SIG-M5 (cell line): ENCODE results near the gene NLRC5.
"Not testable (repeated sequence)": the region's sequence is repeated elsewhere in the genome, so short reads cannot be mapped to it uniquely, and the experiment has no call there.

Experiments
- DNase-seq: peaks from one replicate; lab custom pipeline; 2025; lab: John Stamatoyannopoulos, UW

NLRC5 gene

GRCh38 chr16:57105184-57105583 is 115.8 kb downstream of the NLRC5 start:
- DNase-seq: no peak

DNA sequence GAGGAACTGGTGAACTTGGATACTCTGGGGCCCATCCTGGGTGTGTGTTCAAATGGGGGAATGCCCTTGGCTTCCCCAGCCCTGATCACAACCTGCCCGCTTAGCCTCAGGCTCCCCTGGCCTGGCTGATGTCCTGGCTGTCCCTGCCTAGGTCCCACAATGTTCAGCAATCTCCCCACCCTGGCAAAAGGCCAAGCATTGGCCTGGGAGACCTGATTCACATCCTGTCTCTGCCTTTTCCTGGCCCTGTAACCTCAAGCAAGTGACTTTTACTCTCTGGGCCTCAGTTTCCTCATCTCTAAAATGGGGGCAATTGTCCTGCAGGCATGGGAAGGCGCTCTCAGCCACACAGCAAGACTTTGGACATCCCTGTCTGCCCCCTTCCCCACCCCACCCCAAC is 117.4 kb downstream of the NLRC5 start:
- no peak for DNase-seq

- DNase-seq: no peak
These were observed 118.1 kb downstream of the NLRC5 start for GRCh38 chr16:57107321-57107922.

- no peak for DNase-seq
These were observed 119.1 kb downstream of the NLRC5 start for GRCh38 chr16:57108432-57108831.

- DNase-seq: not testable (repeated sequence)
These were observed 120.1 kb downstream of the NLRC5 start for GRCh38 chr16:57109259-57110105.

- no peak for DNase-seq
These were observed 121.6 kb downstream of the NLRC5 start for GRCh38 chr16:57110937-57111336.

DNA sequence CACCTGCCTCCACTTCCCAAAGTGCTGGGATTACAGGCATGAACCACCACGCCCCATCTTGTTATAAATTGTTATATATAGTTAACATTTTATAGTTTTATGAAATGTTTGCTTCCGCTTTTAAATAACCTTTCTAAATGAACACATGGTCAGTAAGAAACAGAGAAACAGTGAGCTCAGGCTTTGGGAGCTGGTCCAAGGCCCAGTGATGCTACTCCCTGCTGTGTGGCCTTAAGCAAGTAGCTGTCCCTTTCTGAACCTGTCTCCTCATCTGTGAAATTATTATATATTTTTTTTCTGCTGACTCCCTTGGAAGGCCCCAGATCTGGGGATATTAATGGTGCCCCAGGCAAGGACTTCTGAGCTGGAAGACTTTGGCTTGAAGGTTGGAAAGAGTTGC is 122.1 kb downstream of the NLRC5 start:
- no peak for DNase-seq

GRCh38 chr16:57112403-57113041 is 123.2 kb downstream of the NLRC5 start:
- no peak for DNase-seq

GRCh38 chr16:57113042-57113453 is 123.7 kb downstream of the NLRC5 start:
- no peak for DNase-seq

- no peak for DNase-seq
These were observed 124.3 kb downstream of the NLRC5 start for GRCh38 chr16:57113664-57114063.

DNA sequence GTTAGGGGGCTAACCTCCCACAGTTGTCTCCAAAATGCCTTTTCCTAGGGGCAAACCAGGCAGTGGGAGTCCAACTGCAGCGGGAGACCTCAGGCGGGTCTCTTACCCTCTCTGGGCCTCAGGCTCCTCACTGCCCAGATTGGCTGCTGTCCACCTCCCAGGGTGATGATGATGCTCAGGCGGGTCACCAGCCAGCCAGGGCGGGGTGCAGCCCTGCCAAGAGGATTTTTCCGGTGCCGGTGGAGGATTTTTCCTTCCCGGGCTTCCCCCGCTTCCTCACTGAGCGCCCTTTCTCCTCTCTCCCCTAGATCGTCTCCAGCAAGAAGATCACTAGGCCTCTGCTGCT is 125.8 kb downstream of the NLRC5 start:
- no peak for DNase-seq

- no peak for DNase-seq
These were observed 126.3 kb downstream of the NLRC5 start for GRCh38 chr16:57115514-57116182.

DNA sequence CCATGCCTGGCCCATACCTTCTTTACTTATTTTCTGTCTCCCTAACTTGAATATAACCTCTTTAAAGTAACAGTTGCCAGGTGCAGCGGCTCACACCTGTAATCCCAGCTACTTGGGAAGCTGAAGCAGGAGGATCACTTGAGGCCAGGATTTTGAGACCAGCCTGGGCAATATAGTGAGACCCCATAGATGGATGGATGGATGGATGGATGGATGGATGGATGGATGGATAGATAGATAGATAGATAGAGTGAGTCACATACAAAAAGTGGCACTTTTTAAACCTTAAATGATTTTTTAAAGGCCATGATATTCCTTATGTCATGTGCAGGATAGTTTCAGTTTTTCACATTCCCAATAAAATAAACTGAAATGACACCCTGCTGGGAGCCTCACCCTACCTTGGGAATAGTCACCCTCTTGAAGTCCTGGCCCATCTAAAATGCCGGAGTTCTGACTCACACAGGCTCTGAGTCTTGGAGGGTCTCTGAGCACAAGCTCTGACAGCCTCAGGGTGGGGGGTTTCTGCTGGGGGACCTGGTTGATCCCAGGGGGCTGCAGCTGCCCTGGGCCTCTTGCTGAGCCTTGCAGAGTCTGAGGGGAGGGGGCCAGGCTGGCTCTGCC is 129.2 kb downstream of the NLRC5 start:
- DNase-seq: no peak

GRCh38 chr16:57123216-57123973 is 134.0 kb downstream of the NLRC5 start:
- no peak for DNase-seq

GRCh38 chr16:57123974-57124674 is 134.8 kb downstream of the NLRC5 start:
- no peak for DNase-seq

GRCh38 chr16:57125376-57125775 is 136.0 kb downstream of the NLRC5 start:
- DNase-seq: no peak

GRCh38 chr16:57125969-57126368 is 136.6 kb downstream of the NLRC5 start:
- no peak for DNase-seq

DNA sequence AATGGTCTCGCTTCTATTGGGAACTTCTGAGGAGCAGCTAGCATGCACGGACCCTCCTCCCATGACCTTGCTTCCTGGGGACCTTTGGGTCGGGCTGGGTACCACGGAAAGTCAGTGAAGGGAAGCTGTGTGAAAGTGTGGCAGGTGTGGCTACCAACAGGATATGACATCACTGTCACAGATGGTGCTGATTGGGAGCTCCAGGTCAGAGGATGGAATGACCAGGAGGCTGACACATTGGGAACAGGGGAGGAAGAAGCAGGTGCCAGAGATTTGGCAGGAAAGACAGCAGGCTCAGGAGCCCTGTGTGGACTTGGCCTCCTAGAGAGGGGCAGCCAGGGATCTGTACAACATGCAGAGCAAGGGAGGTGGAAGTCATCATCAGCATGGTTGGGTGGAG is 137.1 kb downstream of the NLRC5 start:
- DNase-seq: no peak

- DNase-seq: no peak
These were observed 137.8 kb downstream of the NLRC5 start for GRCh38 chr16:57127037-57127763.

GRCh38 chr16:57127836-57128235 is 138.5 kb downstream of the NLRC5 start:
- no peak for DNase-seq
